Measurements from ENCODE around the gene SAXO1. TPM values are rescaled to one million over a fixed set of nuclear protein-coding genes. Genes with fewer than 3 reads are reported as not detected.

The SAXO1 gene
- not detected in 5 replicates for total RNA-seq (2022; extraction: Qiagen RNA extraction; ENCODE audit: low read depth)

GRCh38 chr9:19033015-19033414, at the start of gene SAXO1:
Gene SAXO1, minus strand, starts transcription at chr9:19033209. Its CDS starts 301 bp downstream, at chr9:19032908.

GRCh38 chr9:19048966-19049916, 16.2 kb upstream of the SAXO1 start, which contains the start of gene RRAGA:
Gene RRAGA, plus strand, starts transcription at chr9:19049427. Its CDS starts 233 bp downstream, at chr9:19049660.

Other genes with a start within 250 kb of the SAXO1 start
- 103 to 138 TPM (median 128 TPM) in 5 replicates for gene RRAGA, start 16.2 kb upstream of the SAXO1 start, total RNA-seq (2022; extraction: Qiagen RNA extraction; ENCODE audit: low read depth)
- 19.9 to 38.1 TPM (median 23.1 TPM) in 5 replicates for gene HAUS6, start 69.7 kb upstream of the SAXO1 start, total RNA-seq (2022; extraction: Qiagen RNA extraction; ENCODE audit: low read depth)
- gene PLIN2, start 94.3 kb upstream of the SAXO1 start, total RNA-seq (2022; extraction: Qiagen RNA extraction; ENCODE audit: low read depth), result 45.4 to 57.8 TPM (median 49.1 TPM) in 5 replicates
- 12.6 to 19.1 TPM (median 17.7 TPM) in 5 replicates for gene DENND4C, start 197.5 kb upstream of the SAXO1 start, total RNA-seq (2022; extraction: Qiagen RNA extraction; ENCODE audit: low read depth)